ENCODE measurements around the gene RIMBP2.

The RIMBP2 gene

GRCh38 chr12:130478786-130479185, 237.3 kb downstream of the RIMBP2 start:
- no peak for DNase-seq

DNA sequence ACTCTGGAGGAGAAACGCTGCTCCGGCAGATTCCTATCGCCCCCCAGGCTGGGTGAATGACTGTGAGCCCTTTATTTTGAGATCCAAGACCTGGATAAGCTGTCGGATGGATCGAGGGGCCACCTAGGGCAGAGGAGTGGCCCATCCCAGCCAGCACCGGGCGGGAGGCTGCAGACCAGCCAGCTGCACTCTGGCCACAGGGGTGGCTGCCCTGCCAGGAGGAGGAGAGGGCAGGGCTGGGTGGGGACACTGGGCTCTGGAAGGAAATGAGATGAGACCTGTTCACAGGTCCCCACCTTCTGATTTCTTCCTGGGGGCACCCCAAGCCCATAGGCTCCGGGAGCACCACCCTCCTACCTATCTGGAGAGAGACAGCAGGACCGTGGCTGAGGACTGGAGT, 238.4 kb downstream of the RIMBP2 start:
- no peak for DNase-seq

DNA sequence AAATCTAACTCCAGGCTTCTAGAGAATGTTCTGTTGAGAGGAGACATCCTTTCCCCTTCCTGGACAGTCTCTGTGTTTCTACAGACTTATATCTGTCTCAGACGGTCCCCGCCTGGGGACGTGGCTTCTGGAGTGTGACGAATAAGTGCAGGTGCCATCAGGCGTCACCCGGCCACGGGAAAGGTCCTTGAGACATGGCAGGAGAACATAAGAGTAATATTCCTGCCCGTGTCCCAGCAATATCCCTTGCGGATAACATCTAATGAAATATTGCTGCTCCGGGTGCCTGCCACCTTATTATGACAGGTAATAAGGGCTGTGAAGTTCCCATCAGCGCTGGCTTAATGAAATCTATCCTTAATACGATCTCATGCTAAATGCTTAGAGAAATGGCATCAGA, 238.8 kb downstream of the RIMBP2 start:
- no peak for DNase-seq

- no peak for DNase-seq
Observed at GRCh38 chr12:130476451-130477135, 239.5 kb downstream of the RIMBP2 start.

DNA sequence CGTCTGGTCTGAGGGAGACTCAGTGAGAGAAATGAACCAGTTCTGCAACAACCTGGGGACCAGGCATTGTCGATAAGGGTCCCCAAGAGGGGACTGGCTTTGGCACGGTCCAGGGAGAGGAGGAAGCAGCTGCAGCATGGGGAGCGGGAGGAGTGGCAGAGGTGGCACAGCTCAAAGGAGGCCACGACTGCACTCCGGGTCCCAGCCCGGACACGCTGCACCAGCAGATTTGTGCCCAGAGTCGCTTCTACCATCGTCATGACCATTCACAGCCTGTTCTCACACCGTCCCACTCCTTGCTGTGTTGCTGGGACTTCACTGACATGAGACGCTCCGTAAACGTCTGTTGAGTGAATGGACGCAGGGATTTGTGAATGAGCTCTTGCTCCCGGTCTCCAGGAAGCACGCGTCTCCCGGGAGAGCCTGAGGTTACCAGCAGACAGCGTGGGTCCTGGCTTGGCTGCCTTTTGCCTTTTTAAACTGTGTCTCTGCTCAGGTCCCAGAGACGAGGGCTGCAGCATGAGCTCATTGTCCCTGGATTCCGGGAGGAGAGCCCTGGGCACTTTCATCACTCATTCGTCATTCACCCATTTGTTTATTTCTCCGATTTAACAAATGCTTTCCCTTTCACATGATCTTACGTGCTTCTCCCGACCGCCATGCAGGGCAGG, 241.4 kb downstream of the RIMBP2 start:
- no peak for DNase-seq

DNA sequence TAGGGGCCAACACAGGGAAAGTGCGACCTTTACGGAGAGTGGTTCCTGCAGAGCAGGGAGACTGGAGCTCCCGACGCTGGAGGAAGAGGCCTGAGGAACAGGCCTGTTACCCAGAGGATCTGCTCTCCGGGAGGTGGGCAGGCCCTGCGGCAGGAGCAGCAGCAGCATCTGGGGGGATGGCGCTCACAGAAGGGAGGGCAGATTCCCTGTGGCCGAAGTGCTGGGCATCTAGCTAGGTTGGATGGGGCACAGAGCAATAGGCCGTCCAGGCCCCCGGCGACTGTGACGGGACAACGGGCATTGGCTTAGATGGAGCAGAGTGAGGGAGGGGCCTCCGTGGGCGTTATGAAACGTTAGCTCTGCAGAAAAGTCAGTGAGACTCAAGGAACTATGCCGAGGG, 242.8 kb downstream of the RIMBP2 start:
- no peak for DNase-seq

- DNase-seq: no peak
Observed at GRCh38 chr12:130470969-130471368, 245.1 kb downstream of the RIMBP2 start.

GRCh38 chr12:130469552-130469951, 246.5 kb downstream of the RIMBP2 start:
- no peak for DNase-seq

DNA sequence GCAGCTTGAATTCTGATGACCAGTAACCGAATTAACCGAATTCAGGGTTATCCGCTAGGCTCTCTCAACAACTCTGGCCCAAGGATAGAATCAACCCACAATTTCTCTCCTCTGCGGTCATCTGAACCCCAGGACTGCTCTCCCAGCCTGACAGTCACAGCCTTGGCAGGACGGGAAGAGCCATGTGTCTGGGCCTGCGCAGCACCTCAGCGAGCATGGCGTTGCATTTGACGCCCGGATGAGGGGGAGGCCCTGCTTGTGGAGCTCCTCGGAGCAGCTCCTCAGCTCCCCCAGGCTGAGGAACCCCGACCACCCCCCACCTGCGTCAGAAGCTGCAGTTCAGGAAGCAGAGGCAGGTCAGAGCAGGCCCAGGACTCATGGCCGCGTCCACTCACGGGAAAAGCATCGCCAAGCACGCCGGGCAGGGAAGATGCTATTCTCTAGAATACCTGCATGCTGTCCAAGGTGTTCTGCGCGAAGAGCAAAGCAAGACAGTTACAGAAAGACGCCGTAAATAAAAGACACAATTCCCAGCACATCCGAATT, 247.3 kb downstream of the RIMBP2 start:
- DNase-seq: no peak

- no peak for DNase-seq
Observed at GRCh38 chr12:130468186-130468585, 247.9 kb downstream of the RIMBP2 start.

- no peak for DNase-seq
Observed at GRCh38 chr12:130465626-130466025, 250.5 kb downstream of the RIMBP2 start.

DNA sequence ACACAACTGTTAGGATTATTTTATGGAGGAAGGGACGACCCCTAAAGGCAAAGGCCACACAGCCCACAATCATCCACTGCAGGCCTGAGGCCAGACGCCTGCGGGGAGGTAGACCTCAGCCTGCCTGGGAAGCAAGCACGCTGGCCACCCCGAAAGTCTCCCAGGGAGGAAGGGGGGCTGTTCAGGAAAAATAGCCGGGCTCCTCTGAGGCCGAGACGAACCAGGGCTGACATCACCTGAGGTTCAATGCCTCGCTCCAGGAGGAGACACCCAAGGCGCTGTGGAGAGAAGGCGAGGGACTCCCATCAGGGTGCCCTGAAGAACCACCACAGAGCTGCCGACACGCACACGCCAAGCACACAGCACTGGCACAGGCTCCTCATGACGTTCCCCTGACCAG, 251.1 kb downstream of the RIMBP2 start:
- no peak for DNase-seq

DNA sequence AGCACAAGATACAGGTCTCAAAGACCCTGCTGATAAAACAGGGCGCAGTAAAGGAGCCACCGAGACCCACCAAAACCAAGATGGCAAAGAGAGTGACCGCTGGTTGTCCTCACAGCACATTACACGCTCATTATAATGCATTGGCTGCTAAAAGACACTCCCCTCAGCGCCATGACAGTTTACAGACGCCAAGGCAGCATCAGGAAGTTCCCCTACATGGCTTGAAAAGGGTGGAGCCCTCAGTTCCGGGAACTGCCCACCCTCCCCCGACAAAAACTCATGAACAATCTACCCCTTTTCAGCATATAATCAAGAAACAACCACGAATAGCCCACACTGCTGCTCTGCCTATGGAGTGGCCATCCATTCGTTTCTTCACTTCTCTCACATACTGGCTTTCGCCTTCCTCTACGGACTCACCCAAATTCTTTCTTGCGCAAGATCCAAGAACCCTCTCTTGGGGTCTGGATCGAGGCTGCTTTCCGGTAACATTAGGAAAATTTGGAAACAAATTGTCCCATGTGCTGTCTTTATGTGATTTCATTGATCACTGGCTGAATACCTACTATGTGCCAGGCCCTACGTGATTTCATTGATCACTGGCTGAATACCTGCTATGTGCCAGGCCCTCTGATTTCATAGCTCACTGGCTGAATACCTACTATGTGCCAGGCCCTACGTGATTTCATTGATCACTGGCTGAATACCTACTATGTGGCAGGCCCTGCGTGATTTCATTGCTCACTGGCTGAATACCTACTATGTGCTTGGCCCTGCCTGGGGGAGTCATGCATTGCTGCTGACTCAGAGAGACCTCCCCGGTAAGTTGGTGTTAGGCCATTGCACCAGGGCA, 252.1 kb downstream of the RIMBP2 start:
- DNase-seq: no peak

- no peak for DNase-seq
Observed at GRCh38 chr12:130463275-130463658, 252.8 kb downstream of the RIMBP2 start.

DNA sequence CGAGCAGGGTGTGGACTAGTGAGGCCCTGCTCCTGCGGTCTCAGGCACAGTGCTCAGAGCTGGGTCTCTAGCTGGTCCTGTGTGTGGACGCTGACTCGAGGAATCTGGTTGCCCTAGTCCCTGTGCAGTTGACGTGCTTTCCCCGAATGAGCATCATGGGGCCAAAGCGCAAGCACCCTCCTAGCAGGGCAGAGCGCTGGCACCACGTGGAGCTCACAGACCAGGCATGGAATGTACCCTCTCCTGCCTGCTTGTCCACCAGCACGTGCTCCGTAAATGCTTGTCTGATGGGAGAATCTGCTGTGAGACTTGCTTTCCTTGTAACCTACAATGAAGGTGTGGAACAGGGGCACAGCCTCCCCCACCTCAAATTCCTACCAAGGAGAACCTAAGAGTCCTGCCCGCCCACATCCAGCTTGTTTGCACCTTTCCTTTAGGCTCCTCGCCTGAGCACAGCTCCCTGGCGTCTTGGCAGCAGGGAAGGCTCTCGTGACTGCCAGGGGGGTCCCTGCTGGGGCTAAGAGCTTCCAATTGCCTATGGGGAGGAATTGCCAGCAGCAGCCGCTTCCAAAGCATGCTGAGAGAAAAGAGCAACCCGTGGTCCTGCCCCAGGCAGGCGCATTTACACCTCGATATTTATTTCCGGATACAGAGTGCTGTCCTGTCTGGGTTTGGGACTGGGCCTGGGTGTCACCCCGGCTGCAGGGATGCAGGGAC, 253.4 kb downstream of the RIMBP2 start:
- no peak for DNase-seq

DNA sequence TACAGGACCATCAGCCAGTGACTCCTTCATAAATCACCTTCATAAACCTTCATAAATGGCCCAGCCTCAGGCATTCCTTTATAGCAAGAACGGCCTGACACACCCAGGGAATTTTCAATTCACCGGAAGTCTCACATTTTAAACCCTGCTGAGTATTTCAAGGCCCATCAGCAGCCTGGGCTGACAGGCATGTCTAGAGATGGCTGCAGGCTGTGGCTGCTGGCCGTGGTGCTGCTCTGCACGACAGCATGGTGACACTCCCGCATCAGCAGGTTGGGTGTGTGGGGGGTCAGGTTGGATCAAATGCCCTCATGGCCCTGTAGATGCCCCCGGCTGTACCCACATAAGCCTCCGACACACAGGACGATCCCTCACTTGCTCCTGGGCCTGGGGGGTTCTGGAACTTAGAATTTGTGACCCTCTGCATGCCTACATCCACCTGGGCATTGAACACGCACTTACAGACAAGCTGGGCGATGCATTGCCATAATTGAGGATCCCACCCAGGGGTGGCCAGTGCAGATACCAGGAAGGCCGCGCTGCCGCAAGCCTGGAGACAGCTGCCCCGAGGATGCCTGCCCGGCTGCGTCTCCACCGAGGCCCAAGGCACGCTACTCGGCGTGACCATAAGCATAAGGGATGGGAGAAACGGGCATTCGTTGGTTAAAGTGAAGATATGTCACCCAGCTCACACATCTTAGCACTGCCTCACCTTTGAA, 254.1 kb downstream of the RIMBP2 start:
- DNase-seq: no peak

DNA sequence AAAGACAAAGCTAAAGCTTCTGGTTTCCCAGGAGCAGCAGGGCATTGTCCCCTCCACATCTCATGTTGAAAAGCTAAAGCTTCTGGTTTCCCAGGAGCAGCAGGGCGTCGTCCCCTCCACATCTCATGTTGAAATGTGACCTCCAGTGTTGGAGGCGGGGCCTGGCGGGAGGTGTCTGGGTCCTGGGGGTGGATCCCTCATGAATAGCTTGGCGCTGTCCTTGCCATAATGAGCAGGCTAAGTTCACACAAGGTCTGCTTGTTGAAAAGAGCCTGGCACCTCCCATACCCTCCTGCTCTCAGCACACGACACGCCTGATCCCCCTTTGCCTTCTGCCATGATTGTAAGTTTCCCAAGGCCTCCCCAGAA, 254.7 kb downstream of the RIMBP2 start:
- no peak for DNase-seq

DNA sequence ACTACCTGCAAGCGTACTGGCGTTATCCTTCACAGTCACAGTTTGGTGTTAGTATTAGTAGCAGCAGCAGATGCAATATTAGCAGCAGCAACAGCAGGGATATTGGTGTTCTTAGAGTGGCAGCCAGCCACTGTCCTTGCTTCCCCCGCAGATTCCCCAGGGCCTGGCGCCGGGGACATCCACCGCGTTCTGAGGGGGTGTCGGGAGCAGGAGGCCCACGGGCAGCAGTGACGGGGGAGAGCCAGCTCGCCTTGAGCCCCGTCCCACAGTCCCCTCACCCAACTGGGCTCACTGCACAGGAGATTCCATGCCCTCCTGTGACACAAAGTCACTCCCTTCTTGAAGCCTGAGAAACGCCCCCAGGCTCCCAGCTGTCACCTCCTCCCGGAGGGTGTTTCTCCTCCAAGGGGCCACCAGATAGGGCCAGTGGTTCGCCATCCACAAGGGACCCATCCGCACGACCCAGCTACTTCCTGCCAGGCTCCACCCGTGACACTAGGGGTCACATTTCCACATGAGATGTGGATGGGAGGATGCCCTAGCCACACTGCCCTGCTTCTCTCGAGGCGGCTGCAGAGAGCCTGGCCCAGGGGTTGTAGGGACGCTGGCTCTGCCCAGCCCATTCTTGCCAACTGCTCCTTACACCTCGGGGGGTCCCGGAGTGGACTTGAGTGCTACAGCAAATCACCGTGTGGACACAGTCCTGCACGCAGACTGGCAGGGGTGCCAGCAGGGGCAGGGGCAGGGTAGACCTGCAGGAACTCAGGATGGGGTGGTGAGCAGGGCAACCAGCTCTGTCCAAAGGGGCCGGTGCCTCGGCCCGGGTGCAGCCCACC, 255.3 kb downstream of the RIMBP2 start:
- DNase-seq: no peak

- no peak for DNase-seq
Observed at GRCh38 chr12:130459916-130460315, 256.2 kb downstream of the RIMBP2 start.

GRCh38 chr12:130458341-130458740, 257.8 kb downstream of the RIMBP2 start:
- DNase-seq: no peak

DNA sequence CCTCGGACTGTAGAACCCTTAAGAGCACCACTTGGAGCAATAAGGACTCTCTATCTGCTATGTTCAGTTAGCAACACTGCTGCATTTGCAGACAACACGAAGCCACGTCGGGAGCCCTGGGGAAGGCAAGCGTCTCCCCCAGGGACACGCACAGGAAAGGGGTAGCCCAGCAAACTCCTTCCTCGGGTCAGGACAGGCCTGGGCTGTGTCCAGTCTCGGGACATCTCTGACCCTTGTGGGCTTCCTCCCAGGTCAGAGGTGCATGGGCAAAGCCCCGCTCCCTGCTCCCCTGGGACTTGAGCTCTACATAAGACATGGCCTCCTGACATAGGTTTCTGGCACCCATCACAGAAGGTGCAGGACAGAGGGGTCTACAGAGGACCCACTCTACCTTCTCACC, 258.9 kb downstream of the RIMBP2 start:
- no peak for DNase-seq

All from activated effector memory CD4-positive, alpha-beta T cell treated with Interleukin-2 at 50 U/mL for 16 hours (primary cell).